HG02973 (cell line): ENCODE measurements around the gene NDST1.
"Not testable (repeated sequence)": the region's sequence is repeated elsewhere in the genome, so short reads cannot be mapped to it uniquely, and the experiment has no call there.

Experiments
- ATAC-seq: cut with Tn5 transposase; IDR thresholded peaks from one replicate; pipeline ENCODE4 v1.9.1; 2021; ENCODE audit warnings: moderate library complexity; ENCODE audit not compliant: unreplicated experiment

The NDST1 gene

GRCh38 chr5:150507474-150508276, at the start of gene NDST1:
Gene NDST1, plus strand, starts transcription at chr5:150508131. Its CDS starts 13,124 bp downstream, at chr5:150521255.
- ATAC-seq: no peak

- ATAC-seq: no peak
Observed at GRCh38 chr5:150458802-150459557, 49.0 kb upstream of the NDST1 start.

GRCh38 chr5:150460781-150461180, 47.1 kb upstream of the NDST1 start:
- no peak for ATAC-seq

- peak; percentile 84 for ATAC-seq
Observed at GRCh38 chr5:150461231-150461630, 46.7 kb upstream of the NDST1 start.

- no peak for ATAC-seq
Observed at GRCh38 chr5:150464554-150465012, 43.3 kb upstream of the NDST1 start.

GRCh38 chr5:150465927-150466326, 42.0 kb upstream of the NDST1 start:
- ATAC-seq: no peak

GRCh38 chr5:150468206-150468605, 39.7 kb upstream of the NDST1 start:
- ATAC-seq: no peak

- ATAC-seq: no peak
Observed at GRCh38 chr5:150469718-150470469, 38.0 kb upstream of the NDST1 start.

- ATAC-seq: no peak
Observed at GRCh38 chr5:150473673-150474358, 34.1 kb upstream of the NDST1 start.

GRCh38 chr5:150476568-150476967, 31.4 kb upstream of the NDST1 start:
- not testable (repeated sequence) for ATAC-seq

- no peak for ATAC-seq
Observed at GRCh38 chr5:150479416-150479815, 28.5 kb upstream of the NDST1 start.

- no peak for ATAC-seq
Observed at GRCh38 chr5:150481708-150481965, 26.3 kb upstream of the NDST1 start.

- no peak for ATAC-seq
Observed at GRCh38 chr5:150481972-150482406, 25.9 kb upstream of the NDST1 start.

- ATAC-seq: no peak
Observed at GRCh38 chr5:150484964-150485692, 22.8 kb upstream of the NDST1 start.

GRCh38 chr5:150485693-150486401, 22.1 kb upstream of the NDST1 start:
- ATAC-seq: peak; percentile 9

GRCh38 chr5:150486402-150487198, 21.3 kb upstream of the NDST1 start:
- ATAC-seq: peak; percentile 24

GRCh38 chr5:150487199-150488061, 20.5 kb upstream of the NDST1 start:
- no peak for ATAC-seq
